Pancreas (tissue), 10 donors: ENCODE results near the gene PARD3B. TPM values are rescaled to one million over a fixed set of nuclear protein-coding genes. Genes with fewer than 3 reads are reported as not detected.

Source experiments
- ATAC-seq, 4 donors: fragments of 200-7000 bp; cut with Tn5 transposase; one replicate each; pipeline versions ENCODE4 v1.8.0 to v1.9.1; 2020; ENCODE audit warnings: mild to moderate bottlenecking in 4 of 4, moderate library complexity in 4 of 4
- DNase-seq, 6 donors: peaks; one replicate each; pipeline ENCODE4 v3.0.0-alpha.2; 2020
- FAIRE-seq: peaks from 2 replicates; lab custom pipeline; 2012; peaks lifted over from hg19 to GRCh38; lab: Jason Lieb, UNC
- H3K27ac ChIP-seq, 4 donors: fragments of 200-600 bp; sonication (generic); 1 replicate in 3 of 4; 2 replicates in 1 of 4; pipeline versions ENCODE4 v1.5.0 to v1.8.0; 2020
- H3K27me3 ChIP-seq, 4 donors: fragments of 200-600 bp; one replicate each; pipeline ENCODE4 v1.8.0; 2021
- H3K36me3 ChIP-seq, 3 donors: fragments of 200-600 bp; sonication (generic) in 1 of 3; one replicate each; pipeline versions ENCODE4 v1.5.0 to v1.8.0; 2020 to 2021
- H3K4me1 ChIP-seq, 3 donors: fragments of 200-600 bp; one replicate each; pipeline ENCODE4 v1.8.0; 2021
- H3K4me3 ChIP-seq, 4 donors: fragments of 200-600 bp; sonication (generic) in 2 of 4; one replicate each; pipeline versions ENCODE4 v1.5.0 to v1.8.0; 2020 to 2021
- H3K9me3 ChIP-seq, 4 donors: fragments of 200-600 bp; one replicate each; pipeline ENCODE4 v1.8.0; 2021
- CTCF ChIP-seq, 4 donors: fragments of 200-600 bp; sonication (generic) in 3 of 4; IDR thresholded peaks; one replicate each; pipeline versions ENCODE4 v1.5.0 to v1.8.0; 2021; ENCODE audit warnings: antibody characterized with exemption in 4 of 4
- WGBS, 2 donors: extraction: QIAGEN DNeasy Blood & Tissue Kit; methylation state at CpG; one replicate each; pipeline ENCODE4 v1.1.7; 2013; 5-methylcytosine and 5-hydroxymethylcytosine counted together
- intact Hi-C, 3 donors: fragments of 100-400 bp; cut with DNase I; formaldehyde crosslinking; loops; one replicate each; pipeline versions ENCODE4 v1.11.1 to v1.14.2; 2022
- polyA plus RNA-seq, 2 donors: library from polyadenylated mRNA; stranded (reverse); fragments of 200-250 nt; gene quantifications; one replicate each; pipeline ENCODE4 v1.2.3, GENCODE V29; 2013
- total RNA-seq, 6 donors: library from RNA; stranded (reverse); fragmentation: NEBNext Ultra II Directional in 4 of 6; extraction: Animal tissue kit (Norgen Biotek cat#: 25700) in 4 of 6; gene quantifications; one replicate each; pipeline versions ENCODE4 v1.2.1 to v1.2.4, GENCODE V29; 2021 to 2023
- donor health status: healthy with polysubstance abuse.
- donor health status: DM: no; HTN: no; CAD: no; lungs with moderate emphysema.
- donor health status: DM: no; HTN: no; CAD: no.
- donor health status: control.
- donor health status: control.
- donor health status: Bipolar disorder and iron deficiency.
- donor health status: DM: yes; HTN: yes; CAD: no.
- donor health status: DM: no; HTN: no; CAD: no.
- donor health status: DM: no; HTN: no; CAD: no.
- donor health status: DM: yes; HTN: yes; CAD: no.

The PARD3B gene
- total and polyA plus RNA-seq, 8 donors, result 2.8 to 21.5 (median 12.7) TPM

GRCh38 chr2:204634564-204634963, 89.3 kb downstream of the PARD3B start:
- intact Hi-C loops, result no loop called here
- FAIRE-seq, result no peak
- Histone ChIP-seq H3K4me3 (no peak overlapping the region), H3K27me3 (no peaks in the 10 kb centered on the region), H3K9me3 (no peaks in the 10 kb centered on the region), H3K36me3 (no peaks in the 10 kb centered on the region), H3K4me1 (peaks cover 0 to 11% (median 0%) of the 10 kb centered on the region in 3 donors), H3K27ac (no peak overlapping the region)
- 96 to 98% methylated on average over 3 of the region's 3 CpGs for WGBS, 2 donors
- no peak for DNase-seq
- ATAC-seq, result no peak
- no peak for TF ChIP-seq CTCF (IDR thresholded peaks at IDR 0.05)

GRCh38 chr2:204635478-204635877, 90.2 kb downstream of the PARD3B start:
- no peak overlapping the region for H3K4me3 ChIP-seq
- intact Hi-C loops, result no loop called here
- WGBS, 2 donors, result 60 to 64% methylated on average over 3 of the region's 3 CpGs
- DNase-seq (no peak), FAIRE-seq (no peak), ATAC-seq (no peak)
- H3K9me3 ChIP-seq, result no peaks in the 10 kb centered on the region
- TF ChIP-seq CTCF (IDR thresholded peaks at IDR 0.05), result no peak
- peaks cover 0 to 11% (median 0%) of the 10 kb centered on the region in 3 donors for H3K4me1 ChIP-seq
- H3K27ac ChIP-seq, result no peak overlapping the region
- no peaks in the 10 kb centered on the region for H3K27me3 ChIP-seq
- no peaks in the 10 kb centered on the region for H3K36me3 ChIP-seq

GRCh38 chr2:204638471-204639194, 93.4 kb downstream of the PARD3B start:
- Histone ChIP-seq H3K27ac (no peak overlapping the region), H3K4me1 (peaks cover 0 to 11% (median 0%) of the 10 kb centered on the region in 3 donors), H3K9me3 (no peaks in the 10 kb centered on the region), H3K27me3 (no peaks in the 10 kb centered on the region), H3K4me3 (no peak overlapping the region), H3K36me3 (no peaks in the 10 kb centered on the region)
- ATAC-seq, result no peak
- 88 to 92% methylated on average over 4 of the region's 4 CpGs for WGBS, 2 donors
- TF ChIP-seq CTCF (IDR thresholded peaks at IDR 0.05), result no peak
- no peak for FAIRE-seq
- intact Hi-C loops, result no loop called here
- no peak for DNase-seq

GRCh38 chr2:204643326-204643725, 98.1 kb downstream of the PARD3B start:
- 93% methylated on average over 4 of the region's 4 CpGs for WGBS, 2 donors
- no peak overlapping the region for H3K4me3 ChIP-seq
- H3K9me3 ChIP-seq, result no peaks in the 10 kb centered on the region
- ATAC-seq, result no peak
- DNase-seq, result no peak
- no peaks in the 10 kb centered on the region for H3K36me3 ChIP-seq
- no peak for TF ChIP-seq CTCF (IDR thresholded peaks at IDR 0.05)
- intact Hi-C loops, result no loop called here
- FAIRE-seq, result no peak
- H3K4me1 ChIP-seq, result peaks cover 0 to 7% (median 6%) of the 10 kb centered on the region in 3 donors
- H3K27ac ChIP-seq, result no peak overlapping the region
- H3K27me3 ChIP-seq, result no peaks in the 10 kb centered on the region
